ENCODE results near the gene ASNSD1.

GRCh38 chr2:189658306-189659212, 2.7 kb upstream of the ASNSD1 start:
- no peak for TF ChIP-seq CTCF (IDR thresholded peaks at IDR 0.05)
- no peak for TF ChIP-seq POLR2A (IDR thresholded peaks at IDR 0.05)
